Muscle of leg (tissue), 11 donors: ENCODE measurements around the gene GABPB1. TPM values are rescaled to one million over a fixed set of nuclear protein-coding genes. Genes with fewer than 3 reads are reported as not detected.

Source experiments
- DNase-seq: peaks from one replicate; pipeline ENCODE4 v3.0.0; 2013
- H3K27ac ChIP-seq: one replicate; pipeline ENCODE4 v1.5.1; 2013; ENCODE audit warnings: mild to moderate bottlenecking, low read length, control low read depth
- H3K27me3 ChIP-seq: one replicate; pipeline ENCODE4 v1.6.1; 2013; ENCODE audit warnings: low read length; ENCODE audit not compliant: control insufficient read depth, insufficient read depth
- H3K36me3 ChIP-seq: one replicate; pipeline ENCODE4 v1.6.1; 2013; ENCODE audit warnings: low read length; ENCODE audit not compliant: control insufficient read depth, insufficient read depth
- H3K4me1 ChIP-seq: one replicate; pipeline ENCODE4 v1.6.1; 2013; ENCODE audit warnings: low read length; ENCODE audit not compliant: control insufficient read depth, insufficient read depth
- H3K4me3 ChIP-seq: one replicate; pipeline ENCODE4 v1.5.1; 2013; ENCODE audit warnings: low read length, control low read depth
- H3K9me3 ChIP-seq: replicated peaks from 2 replicates; pipeline ENCODE4 v1.6.1; 2013; ENCODE audit warnings: low read depth, low read length; ENCODE audit not compliant: control insufficient read depth
- WGBS: methylation state at CpG from one replicate; pipeline ENCODE4 v1.1.5; 2013; ENCODE audit warnings: missing lambda C conversion rate; ENCODE audit not compliant: insufficient coverage; 5-methylcytosine and 5-hydroxymethylcytosine counted together
- polyA plus RNA-seq, 8 donors: library from polyadenylated mRNA; unstranded; fragments of 120-200 nt; gene quantifications; one replicate each; pipeline versions ENCODE4 v1.2.1 to v1.2.3, GENCODE V29; 2013; ENCODE audit warnings: inconsistent platforms in 1 of 8, low replicate concordance in 1 of 8; ENCODE audit not compliant: insufficient read length in 8 of 8, insufficient read depth in 1 of 8
- total RNA-seq: library from RNA; stranded (reverse); fragments of 120-200 nt; gene quantifications from one replicate; pipeline ENCODE4 v1.2.4, GENCODE V29; 2013

Gene GABPB1
- total and polyA plus RNA-seq, 9 donors: 14.2 to 23.5 (median 17.2) TPM

GRCh38 chr15:50234764-50235163 is 120.2 kb downstream of the GABPB1 start:
- DNase-seq: no peak
- H3K36me3 ChIP-seq: no peaks in the 10 kb centered on the region
- WGBS: no CpG with 5 or more reads among the region's 2 CpGs

GRCh38 chr15:50233192-50233736 is 121.7 kb downstream of the GABPB1 start:
- H3K27me3 ChIP-seq: no peaks in the 10 kb centered on the region
- no peaks in the 10 kb centered on the region for H3K9me3 ChIP-seq
- no peak for DNase-seq
- no peak overlapping the region for H3K4me3 ChIP-seq
- H3K36me3 ChIP-seq: no peaks in the 10 kb centered on the region
- H3K27ac ChIP-seq: no peak overlapping the region
- H3K4me1 ChIP-seq: no peaks in the 10 kb centered on the region

More at GRCh38 chr15:50234764-50235163, 120.2 kb downstream of the GABPB1 start:
- Histone ChIP-seq H3K27ac (no peak overlapping the region), H3K4me3 (no peak overlapping the region), H3K27me3 (no peaks in the 10 kb centered on the region), H3K9me3 (no peaks in the 10 kb centered on the region), H3K4me1 (no peaks in the 10 kb centered on the region)

GRCh38 chr15:50232791-50233190 is 122.2 kb downstream of the GABPB1 start:
- WGBS: no CpG with 5 or more reads among the region's 2 CpGs
- H3K36me3 ChIP-seq: no peaks in the 10 kb centered on the region
- no peaks in the 10 kb centered on the region for H3K4me1 ChIP-seq

GRCh38 chr15:50231761-50232160 is 123.2 kb downstream of the GABPB1 start:
- DNase-seq: no peak
- H3K4me3 ChIP-seq: no peak overlapping the region
- no peaks in the 10 kb centered on the region for H3K9me3 ChIP-seq
- H3K36me3 ChIP-seq: no peaks in the 10 kb centered on the region
- H3K27ac ChIP-seq: no peak overlapping the region
- no peaks in the 10 kb centered on the region for H3K4me1 ChIP-seq
- H3K27me3 ChIP-seq: no peaks in the 10 kb centered on the region

More at GRCh38 chr15:50232791-50233190, 122.2 kb downstream of the GABPB1 start:
- H3K9me3 ChIP-seq: no peaks in the 10 kb centered on the region
- no peak overlapping the region for H3K27ac ChIP-seq
- DNase-seq: no peak
- no peaks in the 10 kb centered on the region for H3K27me3 ChIP-seq
- no peak overlapping the region for H3K4me3 ChIP-seq

GRCh38 chr15:50229336-50229735 is 125.7 kb downstream of the GABPB1 start:
- no peaks in the 10 kb centered on the region for H3K36me3 ChIP-seq
- H3K27me3 ChIP-seq: no peaks in the 10 kb centered on the region
- WGBS: 51% methylated on average over 2 of the region's 3 CpGs
- H3K27ac ChIP-seq: no peak overlapping the region
- no peak for DNase-seq
- no peak overlapping the region for H3K4me3 ChIP-seq
- H3K9me3 ChIP-seq: no peaks in the 10 kb centered on the region
- H3K4me1 ChIP-seq: no peaks in the 10 kb centered on the region

- H3K4me3 ChIP-seq: no peak overlapping the region
- no peak overlapping the region for H3K27ac ChIP-seq
- no peaks in the 10 kb centered on the region for H3K4me1 ChIP-seq
- H3K36me3 ChIP-seq: no peaks in the 10 kb centered on the region
- H3K9me3 ChIP-seq: no peaks in the 10 kb centered on the region
- no peak for DNase-seq
- 100% methylated on average over 1 of the region's 3 CpGs for WGBS
- no peaks in the 10 kb centered on the region for H3K27me3 ChIP-seq
Measured at GRCh38 chr15:50228866-50229265, 126.1 kb downstream of the GABPB1 start.

GRCh38 chr15:50227076-50227475 is 127.9 kb downstream of the GABPB1 start:
- Histone ChIP-seq H3K4me3 (no peak overlapping the region), H3K27ac (no peak overlapping the region), H3K27me3 (no peaks in the 10 kb centered on the region), H3K9me3 (no peaks in the 10 kb centered on the region), H3K36me3 (no peaks in the 10 kb centered on the region), H3K4me1 (no peaks in the 10 kb centered on the region)
- WGBS: 74% methylated on average over 4 of the region's 5 CpGs
- DNase-seq: no peak

GRCh38 chr15:50225938-50226337 is 129.1 kb downstream of the GABPB1 start:
- Histone ChIP-seq H3K27me3 (peaks cover 2% of the 10 kb centered on the region), H3K4me1 (no peaks in the 10 kb centered on the region), H3K27ac (no peak overlapping the region), H3K4me3 (no peak overlapping the region), H3K36me3 (no peaks in the 10 kb centered on the region), H3K9me3 (no peaks in the 10 kb centered on the region)
- WGBS: no CpG with 5 or more reads among the region's 3 CpGs
- DNase-seq: no peak

Other genes with a start within 250 kb of the GABPB1 start
- 4.9 TPM for gene ATP8B4, start 236.0 kb downstream of the GABPB1 start, total RNA-seq
- gene ATP8B4, start 236.0 kb downstream of the GABPB1 start, polyA plus RNA-seq: 1 to 10 TPM; 2.6 to 5.2 (median 3.4) TPM
- 0.18 TPM for gene SLC27A2, start 173.0 kb downstream of the GABPB1 start, total RNA-seq
- 1 to 10 TPM in 1 of 8 donors, under 1 TPM in 7; 0.09 to 3.8 (median 0.20) TPM for gene SLC27A2, start 173.0 kb downstream of the GABPB1 start, polyA plus RNA-seq
- gene HDC, start 89.5 kb downstream of the GABPB1 start, total RNA-seq: 0.62 TPM
- gene HDC, start 89.5 kb downstream of the GABPB1 start, polyA plus RNA-seq: 1 to 10 TPM in 2 of 8 donors, under 1 TPM in 6; 0.29 to 1.6 (median 0.59) TPM
- 42.4 TPM for gene USP8, start 69.2 kb upstream of the GABPB1 start, total RNA-seq
- gene USP8, start 69.2 kb upstream of the GABPB1 start, polyA plus RNA-seq: 10 to 100 TPM; 24.5 to 36.5 (median 28.8) TPM
- gene USP50, start 191.5 kb upstream of the GABPB1 start, total RNA-seq: 0.58 TPM
- under 1 TPM in 7 of 8 donors, not detected in 1; 0.17 to 0.76 (median 0.27) TPM for gene USP50, start 191.5 kb upstream of the GABPB1 start, polyA plus RNA-seq